Adipocyte (in vitro differentiated cells): Measurements from ENCODE around the gene C20orf96.

ENCODE experiments used
- DNase-seq: peaks from one replicate; pipeline ENCODE4 v3.0.0-alpha.2; 2015; ENCODE audit warnings: low read depth
- H3K27me3 ChIP-seq: replicated peaks from 2 replicates; pipeline ENCODE4 v1.7.0; 2013; ENCODE audit warnings: mild to moderate bottlenecking, low read length, moderate library complexity; ENCODE audit not compliant: control insufficient read depth, insufficient read depth
- H3K36me3 ChIP-seq: 2 replicates; pipeline ENCODE4 v1.7.0; 2013; ENCODE audit warnings: low read length, mild to moderate bottlenecking, moderate library complexity; ENCODE audit not compliant: control insufficient read depth, insufficient read depth, severe bottlenecking
- H3K4me1 ChIP-seq: 2 replicates; pipeline ENCODE4 v1.7.0; 2013; ENCODE audit warnings: mild to moderate bottlenecking, low read length, moderate library complexity; ENCODE audit not compliant: control insufficient read depth, insufficient read depth
- H3K4me3 ChIP-seq: 2 replicates; pipeline ENCODE4 v1.7.0; 2013; ENCODE audit warnings: mild to moderate bottlenecking, low read length, moderate library complexity
- H3K9ac ChIP-seq: 2 replicates; pipeline ENCODE4 v1.7.0; 2013; ENCODE audit warnings: mild to moderate bottlenecking, low read length, moderate library complexity
- H3K9me3 ChIP-seq: 2 replicates; pipeline ENCODE4 v1.7.0; 2013; ENCODE audit warnings: mild to moderate bottlenecking, low read length, moderate library complexity; ENCODE audit not compliant: control insufficient read depth

The C20orf96 gene

DNA sequence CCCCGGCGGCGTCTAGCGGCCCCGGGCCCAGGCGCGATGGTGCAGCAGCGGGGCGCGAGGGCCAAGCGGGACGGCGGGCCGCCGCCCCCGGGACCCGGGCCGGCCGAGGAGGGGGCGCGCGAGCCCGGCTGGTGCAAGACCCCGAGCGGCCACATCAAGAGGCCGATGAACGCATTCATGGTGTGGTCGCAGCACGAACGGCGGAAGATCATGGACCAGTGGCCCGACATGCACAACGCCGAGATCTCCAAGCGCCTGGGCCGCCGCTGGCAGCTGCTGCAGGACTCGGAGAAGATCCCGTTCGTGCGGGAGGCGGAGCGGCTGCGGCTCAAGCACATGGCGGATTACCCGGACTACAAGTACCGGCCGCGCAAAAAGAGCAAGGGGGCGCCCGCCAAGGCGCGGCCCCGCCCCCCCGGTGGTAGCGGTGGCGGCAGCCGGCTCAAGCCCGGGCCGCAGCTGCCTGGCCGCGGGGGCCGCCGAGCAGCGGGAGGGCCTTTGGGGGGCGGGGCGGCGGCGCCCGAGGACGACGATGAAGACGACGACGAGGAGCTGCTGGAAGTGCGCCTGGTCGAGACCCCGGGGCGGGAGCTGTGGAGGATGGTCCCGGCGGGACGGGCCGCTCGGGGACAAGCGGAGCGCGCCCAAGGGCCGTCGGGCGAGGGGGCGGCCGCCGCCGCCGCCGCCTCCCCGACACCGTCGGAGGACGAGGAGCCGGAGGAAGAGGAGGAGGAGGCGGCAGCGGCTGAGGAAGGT, 35.5 kb upstream of the C20orf96 start:
- Histone ChIP-seq H3K4me1 (peaks cover 25% of the 10 kb centered on the region), H3K36me3 (no peaks in the 10 kb centered on the region), H3K27me3 (no peaks in the 10 kb centered on the region), H3K4me3 (peak overlapping the region; percentile 94), H3K9me3 (no peaks in the 10 kb centered on the region), H3K9ac (peak overlapping the region; percentile 89)
- peak; percentile 82 for DNase-seq

DNA sequence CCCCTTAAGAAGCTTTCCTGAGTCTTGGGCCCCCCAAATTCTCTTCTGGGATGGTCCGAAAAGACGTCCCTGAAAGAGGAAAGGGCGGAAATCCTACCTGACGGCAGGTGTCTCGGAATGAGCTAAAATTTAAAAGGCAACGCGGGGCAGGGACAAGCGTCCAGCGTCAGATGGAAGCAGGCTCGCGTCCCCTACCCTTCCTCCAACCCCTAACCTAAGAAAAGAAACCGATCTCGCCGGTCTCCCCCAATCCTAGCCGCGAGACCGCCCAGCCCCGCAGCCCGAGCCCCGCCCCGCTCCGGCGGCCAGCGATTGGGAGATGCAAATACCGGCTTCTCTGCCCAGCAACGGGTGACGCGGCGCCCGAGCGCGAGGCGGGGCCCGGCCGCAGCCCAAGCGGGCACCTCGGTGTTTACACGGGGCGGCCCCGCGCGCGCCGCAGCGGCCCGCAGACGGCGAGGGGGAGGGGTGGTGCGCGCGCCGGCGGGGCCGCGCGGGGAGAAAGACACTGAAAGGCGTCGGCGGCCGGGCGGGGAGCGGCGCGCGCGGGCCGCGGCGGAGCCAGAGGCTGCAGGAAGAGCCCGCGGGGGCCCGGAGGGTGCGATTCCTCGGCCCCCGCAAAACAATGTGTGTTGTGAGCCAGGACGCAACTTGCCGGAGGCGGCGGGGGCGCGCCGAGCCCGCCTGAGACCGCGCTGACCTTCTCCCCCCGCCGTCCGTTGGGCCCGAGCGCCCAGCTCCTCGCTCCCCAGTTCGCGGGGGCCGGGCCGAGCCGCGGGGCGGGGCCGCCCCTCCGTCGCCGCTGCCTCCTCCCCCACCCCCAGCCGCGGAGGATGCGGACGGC, 34.7 kb upstream of the C20orf96 start, which contains the start of gene SOX12:
Gene SOX12 (plus strand): TSS at position 508 of the 844 bp plus-strand sequence. CDS start 373 bp downstream, outside the sequence.
- Histone ChIP-seq H3K4me1 (peaks cover 17% of the 10 kb centered on the region), H3K9ac (peak within 1 kb of the TSS; percentile 89), H3K9me3 (no peaks in the 10 kb centered on the region), H3K4me3 (peak within 1 kb of the TSS; percentile 94), H3K36me3 (no peaks in the 10 kb centered on the region), H3K27me3 (no peaks in the 10 kb centered on the region)
- peak; percentile 97 for DNase-seq

DNA sequence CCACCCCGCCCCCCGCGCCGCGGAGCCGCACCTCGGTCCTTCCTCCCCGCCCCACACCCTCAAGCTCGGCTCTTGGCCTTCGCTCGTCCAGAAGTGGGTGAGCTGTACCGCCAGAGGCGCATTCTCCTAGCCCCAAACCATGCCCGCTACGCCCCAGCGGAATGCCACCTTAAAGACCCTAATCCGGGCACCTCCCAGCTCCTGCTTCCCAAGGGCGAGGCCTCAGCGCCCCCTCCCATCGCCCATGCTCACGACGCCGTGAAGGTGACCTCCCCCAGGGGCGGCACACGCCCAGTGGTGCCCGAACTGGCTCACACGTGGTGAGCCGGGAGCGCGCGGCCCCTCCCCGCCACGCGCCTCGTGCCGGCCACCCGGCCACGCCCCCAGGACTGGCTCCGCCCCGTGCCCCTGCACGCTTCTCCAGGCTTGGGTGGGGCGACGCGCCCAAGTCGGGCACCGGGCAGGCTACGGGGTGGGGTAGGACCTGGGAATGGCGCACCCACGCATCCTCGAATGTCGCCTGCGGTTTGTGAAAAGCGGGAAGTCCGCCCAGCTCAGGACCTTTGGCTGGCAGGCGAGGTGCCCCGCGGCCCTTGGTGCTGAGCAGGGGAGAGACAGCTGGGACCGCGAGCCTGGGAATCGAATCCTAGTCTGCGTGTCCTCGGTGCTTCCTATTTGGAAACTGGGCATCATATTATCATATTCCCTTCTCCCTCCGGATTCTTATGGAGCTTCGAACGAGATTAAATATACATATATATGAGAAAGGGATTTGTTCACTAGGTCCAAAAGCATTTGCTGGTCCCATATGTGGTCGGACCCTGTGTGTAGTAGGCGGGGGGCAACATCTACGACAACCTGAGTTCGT, 33.9 kb upstream of the C20orf96 start:
- peak; percentile 95 for DNase-seq

GRCh38 chr20:316316-317068, 25.9 kb upstream of the C20orf96 start:
- Histone ChIP-seq H3K4me1 (peaks cover 8% of the 10 kb centered on the region), H3K9me3 (no peaks in the 10 kb centered on the region)
- peak; percentile 57 for DNase-seq

More for the DNA sequence above, 33.9 kb upstream of the C20orf96 start:
- H3K9me3 ChIP-seq = no peaks in the 10 kb centered on the region
- no peaks in the 10 kb centered on the region for H3K36me3 ChIP-seq
- peaks cover 15% of the 10 kb centered on the region for H3K4me1 ChIP-seq
- H3K4me3 ChIP-seq = peak overlapping the region; percentile 94
- no peaks in the 10 kb centered on the region for H3K27me3 ChIP-seq
- H3K9ac ChIP-seq = peak overlapping the region; percentile 89

GRCh38 chr20:313948-314347, 23.4 kb upstream of the C20orf96 start:
- no peak for DNase-seq
- peaks cover 25% of the 10 kb centered on the region for H3K4me1 ChIP-seq
- H3K9ac ChIP-seq = no peak overlapping the region
- no peaks in the 10 kb centered on the region for H3K36me3 ChIP-seq
- no peak overlapping the region for H3K4me3 ChIP-seq
- H3K27me3 ChIP-seq = no peaks in the 10 kb centered on the region
- no peaks in the 10 kb centered on the region for H3K9me3 ChIP-seq

More at GRCh38 chr20:316316-317068, 25.9 kb upstream of the C20orf96 start:
- no peak overlapping the region for H3K9ac ChIP-seq
- no peak overlapping the region for H3K4me3 ChIP-seq
- H3K36me3 ChIP-seq = no peaks in the 10 kb centered on the region
- H3K27me3 ChIP-seq = no peaks in the 10 kb centered on the region

DNA sequence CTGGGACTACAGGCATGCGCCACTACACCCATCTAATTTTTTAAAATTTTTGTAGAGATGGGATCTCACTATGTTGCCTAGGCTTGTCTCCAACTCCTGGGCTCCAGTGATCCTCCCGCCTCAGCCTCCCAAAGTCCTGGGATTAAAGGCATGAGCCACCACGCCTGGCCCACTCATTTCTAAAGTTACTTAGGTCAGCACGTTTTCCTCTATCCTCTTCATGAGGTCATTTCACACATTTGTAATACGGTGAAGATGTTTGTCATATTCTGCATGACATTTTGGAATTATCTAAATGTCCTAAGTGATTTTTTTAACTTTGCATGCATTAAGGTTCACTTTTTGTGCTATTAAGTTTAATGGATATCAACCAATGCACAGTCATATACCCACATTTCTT, 22.9 kb upstream of the C20orf96 start:
- Histone ChIP-seq H3K9me3 (no peaks in the 10 kb centered on the region), H3K4me1 (peaks cover 26% of the 10 kb centered on the region), H3K9ac (no peak overlapping the region), H3K36me3 (no peaks in the 10 kb centered on the region), H3K27me3 (no peaks in the 10 kb centered on the region), H3K4me3 (no peak overlapping the region)
- DNase-seq = no peak

GRCh38 chr20:312866-313265, 22.3 kb upstream of the C20orf96 start:
- H3K27me3 ChIP-seq = no peaks in the 10 kb centered on the region
- no peak overlapping the region for H3K9ac ChIP-seq
- DNase-seq = no peak
- H3K36me3 ChIP-seq = no peaks in the 10 kb centered on the region
- H3K4me1 ChIP-seq = peaks cover 26% of the 10 kb centered on the region
- no peaks in the 10 kb centered on the region for H3K9me3 ChIP-seq
- no peak overlapping the region for H3K4me3 ChIP-seq

GRCh38 chr20:312067-312466, 21.5 kb upstream of the C20orf96 start:
- no peak for DNase-seq
- no peaks in the 10 kb centered on the region for H3K9me3 ChIP-seq
- no peaks in the 10 kb centered on the region for H3K36me3 ChIP-seq
- H3K4me3 ChIP-seq = no peak overlapping the region
- peaks cover 26% of the 10 kb centered on the region for H3K4me1 ChIP-seq
- no peaks in the 10 kb centered on the region for H3K27me3 ChIP-seq
- no peak overlapping the region for H3K9ac ChIP-seq

- Histone ChIP-seq H3K36me3 (no peaks in the 10 kb centered on the region), H3K4me3 (no peak overlapping the region), H3K4me1 (peaks cover 26% of the 10 kb centered on the region), H3K9me3 (no peaks in the 10 kb centered on the region), H3K9ac (no peak overlapping the region), H3K27me3 (no peaks in the 10 kb centered on the region)
- DNase-seq = no peak
Observed at GRCh38 chr20:311609-312008, 21.1 kb upstream of the C20orf96 start.

- no peaks in the 10 kb centered on the region for H3K36me3 ChIP-seq
- H3K4me3 ChIP-seq = peak overlapping the region; percentile 67
- no peak for DNase-seq
- H3K27me3 ChIP-seq = no peaks in the 10 kb centered on the region
- H3K9me3 ChIP-seq = no peaks in the 10 kb centered on the region
- H3K4me1 ChIP-seq = peaks cover 26% of the 10 kb centered on the region
- peak overlapping the region; percentile 66 for H3K9ac ChIP-seq
Observed at GRCh38 chr20:310645-311044, 20.1 kb upstream of the C20orf96 start.
